CD8-positive, alpha-beta memory T cell (primary cell): ENCODE measurements around the gene TBC1D22A. TPM values are rescaled to one million over a fixed set of nuclear protein-coding genes. Genes with fewer than 3 reads are reported as not detected.

Experiments
- CTCF ChIA-PET: fragments of 350-600 bp; sonication (Branson Sonifier 250); formaldehyde crosslinking; loops from one replicate; lab custom pipeline; 2021; ENCODE audit warnings: antibody characterized with exemption; lab: Charles Lee
- POLR2A ChIA-PET: fragments of 350-600 bp; sonication (Branson Sonifier 250); formaldehyde crosslinking; loops from one replicate; lab custom pipeline; 2021; ENCODE audit warnings: antibody characterized with exemption; lab: Charles Lee
- DNase-seq, 5 donors: peaks; one replicate each; pipeline versions ENCODE4 v3.0.0 to v3.0.0-alpha.2; 2020 to 2022; ENCODE audit warnings: mixed read lengths in 1 of 5
- H3K27ac ChIP-seq: one replicate; pipeline ENCODE4 v1.7.0; 2013; ENCODE audit warnings: low read depth, mild to moderate bottlenecking, low read length, moderate library complexity
- H3K27me3 ChIP-seq: 2 replicates; pipeline ENCODE4 v1.7.0; 2013; ENCODE audit warnings: low read length, mild to moderate bottlenecking; ENCODE audit not compliant: insufficient read depth, poor library complexity, severe bottlenecking
- H3K36me3 ChIP-seq: 2 replicates; pipeline ENCODE4 v1.7.0; 2013; ENCODE audit warnings: mild to moderate bottlenecking, low read length, moderate library complexity; ENCODE audit not compliant: insufficient read depth
- H3K4me1 ChIP-seq: 2 replicates; pipeline ENCODE4 v1.7.0; 2013; ENCODE audit warnings: mild to moderate bottlenecking, low read length, moderate library complexity; ENCODE audit not compliant: insufficient read depth
- H3K4me3 ChIP-seq: 2 replicates; pipeline ENCODE4 v1.7.0; 2013; ENCODE audit warnings: mild to moderate bottlenecking, low read length
- H3K9me3 ChIP-seq: 2 replicates; pipeline ENCODE4 v1.7.0; 2013; ENCODE audit warnings: mild to moderate bottlenecking, low read length
- H3K27ac Mint-ChIP-seq, 8 donors: one replicate each; pipeline ENCODE4 v1.8.0; 2020 to 2021; ENCODE audit warnings: mixed read lengths in 8 of 8, mild to moderate bottlenecking in 6 of 8, inconsistent platforms in 3 of 8, moderate library complexity in 3 of 8
- H3K27me3 Mint-ChIP-seq, 2 donors: one replicate each; pipeline ENCODE4 v1.8.0; 2020 to 2021; ENCODE audit warnings: mixed read lengths in 2 of 2, mild to moderate bottlenecking in 1 of 2, moderate library complexity in 1 of 2
- H3K36me3 Mint-ChIP-seq, 3 donors: one replicate each; pipeline ENCODE4 v1.8.0; 2020 to 2021; ENCODE audit warnings: mixed read lengths in 3 of 3, inconsistent platforms in 1 of 3, mild to moderate bottlenecking in 1 of 3
- H3K4me1 Mint-ChIP-seq, 3 donors: one replicate each; pipeline ENCODE4 v1.8.0; 2020 to 2021; ENCODE audit warnings: mixed read lengths in 3 of 3, inconsistent platforms in 1 of 3, mild to moderate bottlenecking in 1 of 3
- H3K4me3 Mint-ChIP-seq, 7 donors: one replicate each; pipeline ENCODE4 v1.8.0; 2020 to 2021; ENCODE audit warnings: mixed read lengths in 7 of 7, mild to moderate bottlenecking in 6 of 7, moderate library complexity in 4 of 7, inconsistent platforms in 2 of 7
- H3K9me3 Mint-ChIP-seq, 5 donors: one replicate each; pipeline ENCODE4 v1.8.0; 2020 to 2022; ENCODE audit warnings: mixed read lengths in 5 of 5, mild to moderate bottlenecking in 3 of 5, moderate library complexity in 2 of 5, inconsistent platforms in 1 of 5
- polyA plus RNA-seq: library from polyadenylated mRNA; unstranded; fragments of 300-500 nt; fragmentation: Illumina TruSeq; gene quantifications from one replicate; pipeline ENCODE4 v1.2.3, GENCODE V29; 2021
- total RNA-seq, 2 experiments: library from RNA; stranded (reverse); gene quantifications; one replicate each; pipeline ENCODE4 v1.2.3, GENCODE V29; 2021

TBC1D22A gene
- total and polyA plus RNA-seq, 3 experiments from 2014 or later: 26.6 to 34.8 (median 34.0) TPM

- POLR2A ChIA-PET: no interaction called here
- Histone ChIP-seq H3K27me3 (no peaks in the 10 kb centered on the region), H3K36me3 (peaks cover 12% of the 10 kb centered on the region), H3K4me3 (no peak overlapping the region), H3K27ac (no peak overlapping the region), H3K4me1 (peaks cover 14% of the 10 kb centered on the region), H3K9me3 (no peaks in the 10 kb centered on the region)
- peaks cover 40 to 72% (median 65%) of the 10 kb centered on the region in 3 donors for H3K4me1 Mint-ChIP-seq
- H3K27me3 Mint-ChIP-seq: no peaks in the 10 kb centered on the region
- no peak for DNase-seq
- H3K9me3 Mint-ChIP-seq: no peaks in the 10 kb centered on the region
- H3K27ac Mint-ChIP-seq: peak overlapping the region in 6 of 8 donors; percentile 68 to 93 (median 82)
- CTCF ChIA-PET: interaction anchor here (2.7 kb wide), 1 partner anchor 77 kb away, joined by 10 read pairs; no protein-coding TSS in a partner anchor
- H3K4me3 Mint-ChIP-seq: peak overlapping the region in 3 of 7 donors; percentile 27 to 67 (median 53)
- peaks cover 1 to 81% (median 11%) of the 10 kb centered on the region in 3 donors for H3K36me3 Mint-ChIP-seq
These were observed 36.1 kb upstream of the TBC1D22A start for GRCh38 chr22:46726066-46726985.

GRCh38 chr22:46726986-46727317 is 35.5 kb upstream of the TBC1D22A start:
- peaks cover 20% of the 10 kb centered on the region for H3K4me1 ChIP-seq
- Mint-ChIP-seq H3K27ac (peak overlapping the region in 7 of 8 donors; percentile 29 to 93 (median 75)), H3K9me3 (no peaks in the 10 kb centered on the region), H3K4me3 (peak overlapping the region in 2 of 7 donors; percentile 53 to 67), H3K4me1 (peaks cover 44 to 75% (median 72%) of the 10 kb centered on the region in 3 donors), H3K27me3 (no peaks in the 10 kb centered on the region), H3K36me3 (peaks cover 6 to 81% (median 13%) of the 10 kb centered on the region in 3 donors)
- no peak overlapping the region for H3K27ac ChIP-seq
- H3K9me3 ChIP-seq: no peaks in the 10 kb centered on the region
- no peak overlapping the region for H3K4me3 ChIP-seq
- peaks cover 16% of the 10 kb centered on the region for H3K36me3 ChIP-seq
- H3K27me3 ChIP-seq: no peaks in the 10 kb centered on the region
- DNase-seq: no peak
- POLR2A ChIA-PET: no interaction called here
- CTCF ChIA-PET: interaction anchor here (2.7 kb wide), 1 partner anchor 76 kb away, joined by 10 read pairs; no protein-coding TSS in a partner anchor

DNA sequence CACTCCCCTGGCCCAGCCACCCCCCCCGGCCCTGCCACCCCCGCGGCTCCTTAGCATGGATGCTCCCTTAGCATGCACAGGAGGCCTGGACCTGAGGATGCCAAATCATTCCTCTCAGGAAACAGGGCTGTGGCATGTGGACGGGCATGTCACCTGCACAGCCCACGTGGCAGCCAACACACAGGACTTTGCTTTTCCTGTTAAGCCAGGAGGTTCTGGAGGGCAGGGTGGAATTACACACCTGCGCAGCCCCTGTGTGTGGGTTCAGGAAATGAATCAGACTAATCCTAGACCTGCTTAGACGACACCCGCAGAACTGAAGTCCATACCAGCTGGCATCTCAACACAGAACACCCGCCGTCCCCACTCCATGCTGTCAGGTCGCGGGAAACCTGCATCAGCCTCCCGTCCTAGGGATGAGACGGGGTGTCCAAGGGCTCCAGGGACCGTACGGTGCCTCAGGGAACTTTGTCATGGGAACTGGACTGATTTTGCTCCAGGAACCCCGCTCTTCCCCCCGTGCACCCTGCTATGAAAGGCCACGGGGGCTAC is 34.6 kb upstream of the TBC1D22A start:
- H3K9me3 ChIP-seq: no peaks in the 10 kb centered on the region
- peak overlapping the region in 1 of 7 donors; percentile 15 for H3K4me3 Mint-ChIP-seq
- H3K27ac ChIP-seq: no peak overlapping the region
- no peaks in the 10 kb centered on the region for H3K27me3 Mint-ChIP-seq
- no peaks in the 10 kb centered on the region for H3K9me3 Mint-ChIP-seq
- ChIA-PET CTCF (interaction anchor here (2.7 kb wide), 1 partner anchor 75 kb away, joined by 10 read pairs; no protein-coding TSS in a partner anchor), POLR2A (no interaction called here)
- H3K27ac Mint-ChIP-seq: peak overlapping the region in 6 of 8 donors; percentile 37 to 93 (median 55)
- peaks cover 49 to 77% (median 77%) of the 10 kb centered on the region in 3 donors for H3K4me1 Mint-ChIP-seq
- no peak for DNase-seq
- no peaks in the 10 kb centered on the region for H3K27me3 ChIP-seq
- H3K4me1 ChIP-seq: peaks cover 20% of the 10 kb centered on the region
- H3K4me3 ChIP-seq: no peak overlapping the region
- H3K36me3 Mint-ChIP-seq: peaks cover 6 to 82% (median 13%) of the 10 kb centered on the region in 3 donors
- H3K36me3 ChIP-seq: peaks cover 17% of the 10 kb centered on the region

- peak overlapping the region in 2 of 7 donors; percentile 15 to 40 for H3K4me3 Mint-ChIP-seq
- H3K9me3 Mint-ChIP-seq: no peaks in the 10 kb centered on the region
- POLR2A ChIA-PET: no interaction called here
- no peak overlapping the region for H3K4me3 ChIP-seq
- CTCF ChIA-PET: no interaction called here
- peaks cover 20% of the 10 kb centered on the region for H3K4me1 ChIP-seq
- no peaks in the 10 kb centered on the region for H3K9me3 ChIP-seq
- H3K4me1 Mint-ChIP-seq: peaks cover 47 to 74% (median 73%) of the 10 kb centered on the region in 3 donors
- peaks cover 6 to 79% (median 13%) of the 10 kb centered on the region in 3 donors for H3K36me3 Mint-ChIP-seq
- no peak overlapping the region for H3K27ac ChIP-seq
- no peaks in the 10 kb centered on the region for H3K27me3 Mint-ChIP-seq
- no peak for DNase-seq
- H3K27ac Mint-ChIP-seq: peak overlapping the region in 7 of 8 donors; percentile 7 to 100 (median 81)
- peaks cover 17% of the 10 kb centered on the region for H3K36me3 ChIP-seq
- H3K27me3 ChIP-seq: no peaks in the 10 kb centered on the region
These were observed 34.0 kb upstream of the TBC1D22A start for GRCh38 chr22:46728470-46728869.

DNA sequence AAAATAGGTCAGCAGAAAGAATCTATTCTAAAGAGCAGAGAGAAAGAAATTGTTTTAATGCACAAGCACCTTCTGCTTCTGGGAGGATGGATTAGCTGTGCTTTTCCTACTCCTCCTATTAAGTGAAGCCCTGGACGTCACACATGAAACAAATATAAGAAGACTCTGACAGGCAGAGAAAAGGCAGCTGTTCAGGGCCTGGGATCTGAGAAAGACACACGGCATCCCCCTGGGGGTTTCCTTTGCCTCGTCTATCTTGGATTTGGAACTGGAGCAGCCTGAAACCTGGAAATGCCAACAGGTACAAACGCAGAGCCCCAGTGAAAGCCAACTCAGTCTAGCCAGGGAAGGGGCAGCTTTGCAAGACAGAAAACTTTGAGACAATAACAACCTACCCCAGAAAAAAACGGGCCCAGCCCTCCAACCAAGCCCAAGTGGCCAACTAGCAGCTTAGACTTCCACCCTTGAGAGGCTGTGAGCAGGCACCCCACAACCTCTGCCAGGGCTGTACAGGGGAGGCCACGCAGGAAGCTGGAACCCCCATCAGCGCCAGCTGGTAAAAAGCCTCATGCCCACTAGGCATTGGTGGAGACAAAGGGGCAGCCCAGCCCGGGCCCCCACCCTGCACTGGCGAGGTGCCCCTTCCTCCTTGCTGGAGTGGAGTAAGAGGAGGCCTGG is 31.7 kb upstream of the TBC1D22A start:
- H3K4me3 Mint-ChIP-seq: peak overlapping the region; percentile 21 to 85 (median 61)

DNA sequence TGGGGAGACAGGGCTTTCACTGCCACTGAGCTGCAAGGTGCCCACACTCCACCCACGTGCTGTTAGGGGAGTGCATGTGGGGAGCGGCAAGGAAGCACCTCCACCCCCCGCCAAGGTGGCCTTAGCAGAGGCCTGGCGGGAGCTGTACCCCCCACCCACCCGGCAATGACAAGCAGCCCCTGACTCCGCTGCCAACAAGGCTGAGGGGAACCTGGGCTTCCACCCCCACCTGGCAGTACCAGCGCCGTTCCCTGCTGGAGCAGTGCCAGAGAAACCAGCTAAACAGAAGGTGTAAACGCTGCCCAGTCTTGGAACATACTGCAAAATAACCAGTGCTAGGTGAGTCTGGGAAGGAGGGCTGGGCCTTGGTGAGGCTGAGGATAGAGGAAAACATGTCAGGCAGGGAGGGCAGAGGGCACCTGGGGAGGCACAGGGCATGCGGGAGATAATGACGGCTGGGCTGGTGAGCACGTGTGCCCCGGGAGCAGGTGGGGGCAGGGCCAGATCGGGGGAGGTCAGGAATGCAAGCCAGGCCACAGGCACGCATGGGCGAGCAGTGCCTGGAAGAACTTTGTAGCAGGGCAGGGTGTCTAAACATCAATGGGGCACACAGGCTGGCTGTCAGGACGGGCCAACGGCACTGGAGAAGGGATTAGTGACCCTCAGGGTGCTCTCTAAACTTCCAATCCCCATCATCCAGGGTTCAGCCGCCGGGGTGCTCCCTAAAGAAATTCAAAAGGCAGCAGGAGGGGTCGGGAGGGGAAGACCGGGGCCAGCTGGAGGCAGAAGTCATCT is 31.0 kb upstream of the TBC1D22A start:
- H3K4me1 ChIP-seq: peaks cover 44% of the 10 kb centered on the region
- POLR2A ChIA-PET: interaction anchor here (1.6 kb wide), 1 partner anchor 9 kb away, joined by 5 read pairs; no protein-coding TSS in a partner anchor
- Mint-ChIP-seq H3K4me3 (peak overlapping the region; percentile 21 to 85 (median 66)), H3K27ac (peak overlapping the region in 7 of 8 donors; percentile 55 to 100 (median 94)), H3K4me1 (peaks cover 54 to 81% (median 78%) of the 10 kb centered on the region in 3 donors), H3K36me3 (peaks cover 10 to 69% (median 12%) of the 10 kb centered on the region in 3 donors), H3K9me3 (no peaks in the 10 kb centered on the region), H3K27me3 (no peaks in the 10 kb centered on the region)
- H3K36me3 ChIP-seq: peaks cover 5% of the 10 kb centered on the region
- H3K27ac ChIP-seq: no peak overlapping the region
- H3K9me3 ChIP-seq: no peaks in the 10 kb centered on the region
- no peak overlapping the region for H3K4me3 ChIP-seq
- CTCF ChIA-PET: interaction anchor here (0.9 to 1.9 kb wide), 2 partner anchors 27 to 72 kb away, joined by 4 to 8 read pairs; no protein-coding TSS in a partner anchor
- no peak for DNase-seq
- no peaks in the 10 kb centered on the region for H3K27me3 ChIP-seq

More for the DNA sequence above, 31.7 kb upstream of the TBC1D22A start:
- peak in 2 of 5 donors; percentile 11 to 31 for DNase-seq
- H3K27ac Mint-ChIP-seq: peak overlapping the region in 7 of 8 donors; percentile 76 to 100 (median 94)
- H3K4me3 ChIP-seq: no peak overlapping the region
- ChIA-PET CTCF (interaction anchor here (0.9 to 1.9 kb wide), 2 partner anchors 28 to 73 kb away, joined by 4 to 8 read pairs; no protein-coding TSS in a partner anchor), POLR2A (interaction anchor here (1.6 kb wide), 1 partner anchor 8 kb away, joined by 5 read pairs; no protein-coding TSS in a partner anchor)
- H3K36me3 ChIP-seq: peaks cover 10% of the 10 kb centered on the region
- H3K36me3 Mint-ChIP-seq: peaks cover 11 to 74% (median 12%) of the 10 kb centered on the region in 3 donors
- H3K9me3 Mint-ChIP-seq: no peaks in the 10 kb centered on the region
- no peaks in the 10 kb centered on the region for H3K9me3 ChIP-seq
- no peak overlapping the region for H3K27ac ChIP-seq
- H3K27me3 ChIP-seq: no peaks in the 10 kb centered on the region
- peaks cover 37% of the 10 kb centered on the region for H3K4me1 ChIP-seq
- peaks cover 56 to 81% (median 80%) of the 10 kb centered on the region in 3 donors for H3K4me1 Mint-ChIP-seq
- H3K27me3 Mint-ChIP-seq: no peaks in the 10 kb centered on the region

- no peaks in the 10 kb centered on the region for H3K27me3 ChIP-seq
- H3K27ac ChIP-seq: no peak overlapping the region
- H3K4me3 Mint-ChIP-seq: peak overlapping the region in 5 of 7 donors; percentile 21 to 85 (median 69)
- H3K4me3 ChIP-seq: no peak overlapping the region
- H3K36me3 ChIP-seq: peaks cover 5% of the 10 kb centered on the region
- H3K9me3 Mint-ChIP-seq: no peaks in the 10 kb centered on the region
- ChIA-PET POLR2A (no interaction called here), CTCF (interaction anchor here (1.6 to 1.9 kb wide), 2 partner anchors 26 to 27 kb away, joined by 4 to 8 read pairs; no protein-coding TSS in a partner anchor)
- peaks cover 50% of the 10 kb centered on the region for H3K4me1 ChIP-seq
- peaks cover 55 to 82% (median 79%) of the 10 kb centered on the region in 3 donors for H3K4me1 Mint-ChIP-seq
- no peak for DNase-seq
- H3K36me3 Mint-ChIP-seq: peaks cover 10 to 70% (median 17%) of the 10 kb centered on the region in 3 donors
- no peaks in the 10 kb centered on the region for H3K9me3 ChIP-seq
- peaks cover 0 to 3% of the 10 kb centered on the region in 2 donors for H3K27me3 Mint-ChIP-seq
- H3K27ac Mint-ChIP-seq: peak overlapping the region in 6 of 8 donors; percentile 92 to 100 (median 94)
These were observed 30.4 kb upstream of the TBC1D22A start for GRCh38 chr22:46732041-46732379.
